C4-2B (cell line): Measurements from ENCODE around the gene ELL2.

Source experiments
- CTCF ChIP-seq: fragments of 450-650 bp; conservative IDR thresholded peaks from 2 replicates; pipeline ENCODE4 v1.5.1; 2017; ENCODE audit warnings: mild to moderate bottlenecking
- ZFX ChIP-seq: fragments of 450-650 bp; IDR thresholded peaks from 2 replicates; pipeline ENCODE4 v1.6.1; 2017

GRCh38 chr5:95874246-95874645 lies 87.4 kb downstream of the ELL2 start:
- TF ChIP-seq CTCF (no peak), ZFX (no peak)
